ENCODE measurements around the gene XPO5.

DNA sequence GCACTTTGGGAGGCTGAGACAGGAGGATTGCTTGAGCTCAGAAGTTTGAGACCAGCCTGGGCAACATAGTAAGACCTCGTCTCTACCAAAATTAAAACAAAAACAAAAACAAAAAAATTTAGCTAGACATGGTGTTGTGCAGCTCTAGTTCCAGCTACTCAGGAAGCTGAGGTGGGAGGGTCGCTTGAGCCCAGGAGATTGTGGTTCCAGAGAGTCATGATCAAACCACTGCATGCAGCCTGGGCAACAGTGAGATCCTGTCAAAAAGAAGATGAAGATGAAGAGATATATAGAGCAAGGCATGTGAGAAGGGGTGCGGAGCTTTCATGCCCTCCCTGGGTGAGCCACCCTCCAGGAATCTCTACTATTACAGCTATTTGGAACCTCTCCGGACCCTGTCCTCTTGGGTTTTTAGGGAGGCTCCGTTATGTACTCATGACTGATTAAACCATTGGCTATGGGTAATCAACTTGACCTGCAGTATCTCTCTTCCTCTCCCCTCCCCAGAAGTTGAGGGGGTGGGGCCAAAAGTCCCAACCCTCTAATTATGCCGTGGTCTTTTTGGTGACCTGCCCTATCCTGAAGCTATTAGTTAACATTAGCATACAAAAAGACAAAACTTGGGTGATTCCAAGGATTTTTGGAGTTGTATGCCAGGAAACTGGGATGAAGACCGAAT lies 9.2 kb upstream of the XPO5 start:
- TF ChIP-seq TAF1 (IDR thresholded peaks at IDR 0.05; ENCODE audit: low read depth) (no peak), POLR2AphosphoS5 (IDR thresholded peaks at IDR 0.05) (no peak), RAD21 (conservative IDR thresholded peaks at IDR 0.05) (no peak)
